ENCODE data around the gene NPC2. TPM values are rescaled to one million over a fixed set of nuclear protein-coding genes. Genes with fewer than 3 reads are reported as not detected.
A peak's percentile ranks its signal among the peaks of the same experiment; 100 is the strongest.
"Not testable (repeated sequence)": the region's sequence is repeated elsewhere in the genome, so short reads cannot be mapped to it uniquely, and the experiment has no call there.

Gene NPC2
- polyA plus RNA-seq, 1 experiment: 267 TPM

DNA sequence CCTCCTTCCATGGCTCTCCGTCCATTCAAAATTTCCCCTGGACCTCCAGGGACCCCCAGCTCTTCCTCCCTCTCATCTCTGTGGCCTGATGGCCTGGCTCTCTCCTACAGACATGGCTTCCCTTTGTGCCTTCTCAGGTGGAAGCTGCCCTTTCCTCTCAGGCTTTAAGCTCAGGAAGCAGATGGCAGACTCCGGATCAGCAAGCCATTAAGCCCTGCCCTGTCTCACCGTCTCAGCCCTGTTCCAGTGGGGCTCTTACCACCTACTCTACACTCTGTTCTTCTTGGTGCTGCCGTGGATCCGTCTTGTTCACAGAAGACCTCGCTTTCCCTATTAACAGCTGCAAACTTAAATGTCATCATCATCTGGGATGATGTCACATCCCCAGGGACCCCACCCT lies 33.1 kb downstream of the NPC2 start:
- ChIA-PET CTCF (interaction anchor here (1.0 to 8.9 kb wide), 9 partner anchors 12 to 137 kb away, joined by 3 to 55 read pairs (median 4); no protein-coding TSS in a partner anchor), POLR2A (no interaction called here)
- no peaks in the 10 kb centered on the region for H3K36me3 ChIP-seq (ENCODE audit: control insufficient read depth, insufficient read depth, low read length)
- no peak for DNase-seq (ENCODE audit: low read depth)
- H3K4me3 ChIP-seq (ENCODE audit: low read depth, low read length): no peak overlapping the region
- peaks cover 3% of the 10 kb centered on the region for H3K27me3 ChIP-seq (ENCODE audit: control insufficient read depth, insufficient read depth, low read length)
- TF ChIP-seq CTCF (IDR thresholded peaks at IDR 0.05; ENCODE audit: insufficient read depth, low read depth, low read length): no peak

DNA sequence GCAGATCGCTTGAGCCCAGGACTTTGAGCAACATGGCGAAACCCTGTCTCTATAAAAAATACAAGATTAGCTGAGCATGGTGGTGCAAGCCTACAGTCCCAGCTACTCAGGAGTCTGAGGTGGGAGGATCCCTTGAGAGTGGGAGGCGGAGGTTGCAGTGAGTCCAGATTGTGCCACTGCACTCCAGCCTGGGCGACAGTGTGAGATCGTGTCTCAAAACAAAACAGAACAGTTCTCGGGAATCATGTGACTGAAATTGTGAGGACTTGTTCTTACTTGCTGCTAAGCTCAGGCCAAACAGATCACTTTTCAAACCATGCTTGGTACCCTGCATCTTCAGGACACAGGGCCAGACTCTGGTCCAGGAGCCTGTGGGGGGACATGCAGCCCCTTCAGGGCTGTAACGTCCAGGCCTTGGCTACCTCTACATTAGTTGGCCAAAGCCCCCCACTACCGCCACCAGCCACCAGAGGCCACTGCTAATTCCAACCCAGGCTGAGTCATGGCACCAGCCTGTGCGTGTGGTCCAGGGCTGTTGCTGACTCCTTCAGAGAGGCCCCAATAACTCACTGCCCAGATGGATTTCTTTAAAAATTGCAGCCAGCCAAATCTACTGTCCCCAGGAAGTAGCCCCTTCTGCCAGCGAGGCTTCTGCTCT lies 33.7 kb downstream of the NPC2 start:
- no peaks in the 10 kb centered on the region for H3K36me3 ChIP-seq (ENCODE audit: control insufficient read depth, insufficient read depth, low read length)
- peaks cover 2% of the 10 kb centered on the region for H3K27me3 ChIP-seq (ENCODE audit: control insufficient read depth, insufficient read depth, low read length)
- DNase-seq (ENCODE audit: low read depth): peak; percentile 11
- ChIA-PET CTCF (interaction anchor here (0.8 to 8.9 kb wide), 11 partner anchors 10 to 137 kb away, joined by 3 to 55 read pairs (median 5); no protein-coding TSS in a partner anchor), POLR2A (no interaction called here)
- no peak overlapping the region for H3K4me3 ChIP-seq (ENCODE audit: low read depth, low read length)
- peak; percentile 85 for TF ChIP-seq CTCF (IDR thresholded peaks at IDR 0.05; ENCODE audit: insufficient read depth, low read depth, low read length)

DNA sequence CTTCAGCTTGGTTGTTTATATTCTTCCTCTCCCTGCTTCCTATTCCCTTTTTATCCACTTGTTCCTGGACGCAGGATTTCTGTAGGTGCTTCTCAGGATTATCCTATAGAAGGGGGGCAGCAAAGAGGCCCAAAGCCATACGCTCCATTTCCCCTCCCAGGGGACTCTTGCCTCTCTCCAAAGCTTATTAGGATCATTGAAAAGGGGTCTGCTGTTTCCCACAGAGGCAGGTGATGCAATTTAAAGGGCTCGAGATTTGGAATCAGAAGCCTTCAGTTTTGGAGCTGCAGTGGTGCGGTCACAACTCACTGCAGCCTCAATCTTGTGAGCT lies 35.6 kb downstream of the NPC2 start:
- no peaks in the 10 kb centered on the region for H3K36me3 ChIP-seq (ENCODE audit: control insufficient read depth, insufficient read depth, low read length)
- ChIA-PET POLR2A (no interaction called here), CTCF (interaction anchor here (0.8 to 8.9 kb wide), 5 partner anchors 16 to 153 kb away, joined by 3 to 55 read pairs (median 3); no protein-coding TSS in a partner anchor)
- peaks cover 2% of the 10 kb centered on the region; the same call in 1 of the 2 replicates for H3K27me3 ChIP-seq (ENCODE audit: control insufficient read depth, insufficient read depth, low read length)
- H3K4me3 ChIP-seq (ENCODE audit: low read depth, low read length): no peak overlapping the region
- no peak for DNase-seq (ENCODE audit: low read depth)
- no peak for TF ChIP-seq CTCF (IDR thresholded peaks at IDR 0.05; ENCODE audit: insufficient read depth, low read depth, low read length)

GRCh38 chr14:74456684-74457564 lies 36.2 kb downstream of the NPC2 start:
- TF ChIP-seq CTCF (IDR thresholded peaks at IDR 0.05; ENCODE audit: insufficient read depth, low read depth, low read length): no peak
- peaks cover 2% of the 10 kb centered on the region; the same call in 1 of the 2 replicates for H3K27me3 ChIP-seq (ENCODE audit: control insufficient read depth, insufficient read depth, low read length)
- POLR2A ChIA-PET: no interaction called here
- H3K36me3 ChIP-seq (ENCODE audit: control insufficient read depth, insufficient read depth, low read length): no peaks in the 10 kb centered on the region
- H3K4me3 ChIP-seq (ENCODE audit: low read depth, low read length): no peak overlapping the region
- no peak for DNase-seq (ENCODE audit: low read depth)
- CTCF ChIA-PET: interaction anchor here (0.6 to 8.9 kb wide), 6 partner anchors 15 to 131 kb away, joined by 3 to 55 read pairs (median 3); no protein-coding TSS in a partner anchor

GRCh38 chr14:74454397-74454796 lies 38.7 kb downstream of the NPC2 start:
- POLR2A ChIA-PET; DNase-seq (ENCODE audit: low read depth); H3K27me3 ChIP-seq (ENCODE audit: control insufficient read depth, insufficient read depth, low read length); CTCF ChIA-PET; H3K36me3 ChIP-seq (ENCODE audit: control insufficient read depth, insufficient read depth, low read length); H3K4me3 ChIP-seq (ENCODE audit: low read depth, low read length): not testable (repeated sequence)
